ENCODE measurements around the gene CACNA2D4.

CACNA2D4 gene

DNA sequence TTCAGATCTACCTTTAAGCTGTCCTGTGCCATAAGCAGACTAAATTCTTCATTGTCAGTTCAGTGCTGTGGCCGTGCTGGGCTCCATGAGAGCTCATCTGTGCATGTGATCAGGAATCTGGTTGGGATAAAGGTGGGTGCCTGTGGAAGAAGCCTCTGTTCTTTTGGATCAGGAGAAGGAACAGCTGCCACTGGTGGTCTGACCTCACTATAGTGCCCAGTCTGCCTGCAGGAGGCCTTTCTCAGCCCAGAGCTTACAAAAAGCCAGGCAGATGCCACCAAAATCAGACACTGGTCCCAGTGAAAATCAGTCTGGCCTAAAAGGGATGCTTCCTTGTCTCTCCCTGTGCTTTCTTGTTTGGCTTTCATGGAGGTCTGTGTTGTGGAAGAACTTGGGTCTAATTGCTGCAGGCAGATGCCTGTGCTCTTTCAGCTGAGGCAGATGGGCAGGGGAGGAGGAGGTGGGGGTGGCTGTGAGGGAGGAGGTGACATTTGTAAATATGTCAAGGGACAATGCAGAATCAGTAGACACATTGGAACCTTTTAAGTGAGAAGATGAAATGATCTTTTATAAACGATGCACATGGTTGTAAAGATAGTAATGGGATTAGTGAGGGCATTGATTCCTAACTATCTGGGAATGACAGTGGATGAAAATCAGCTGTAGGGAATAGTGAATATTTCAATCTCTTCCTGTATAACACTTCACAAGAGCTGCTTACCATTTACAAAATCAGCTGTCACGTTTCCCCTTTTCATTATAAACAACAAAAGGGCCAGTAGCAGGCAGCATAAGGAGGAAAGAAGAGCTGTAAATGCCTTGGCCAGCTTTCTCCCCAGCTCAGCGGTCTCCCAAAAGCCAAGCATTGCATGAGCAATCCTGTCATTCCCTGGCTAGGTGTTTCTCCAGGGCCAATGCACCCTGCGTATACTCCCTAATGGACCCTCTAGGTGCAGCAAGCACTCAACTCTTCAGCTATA lies 44.6 kb downstream of the CACNA2D4 start:
- H3K4me3 ChIP-seq (ENCODE audit: low read depth in 1 of 2, low read length in 2 of 2), result no peak overlapping the region
- H3K9me3 ChIP-seq (ENCODE audit: control insufficient read depth in 1 of 2, low read length in 2 of 2), result peaks cover 6 to 7% of the 10 kb centered on the region in 2 donors
- no peaks in the 10 kb centered on the region for H3K4me1 ChIP-seq (ENCODE audit: control insufficient read depth in 1 of 2, insufficient read depth in 2 of 2, low read length in 2 of 2)
- no peak overlapping the region for H3K27ac ChIP-seq (ENCODE audit: low read length)
- no peaks in the 10 kb centered on the region for H3K36me3 ChIP-seq (ENCODE audit: control insufficient read depth in 1 of 2, insufficient read depth in 2 of 2, low read length in 2 of 2)
- no peaks in the 10 kb centered on the region for H3K27me3 ChIP-seq (ENCODE audit: low read depth, low read length)

DNA sequence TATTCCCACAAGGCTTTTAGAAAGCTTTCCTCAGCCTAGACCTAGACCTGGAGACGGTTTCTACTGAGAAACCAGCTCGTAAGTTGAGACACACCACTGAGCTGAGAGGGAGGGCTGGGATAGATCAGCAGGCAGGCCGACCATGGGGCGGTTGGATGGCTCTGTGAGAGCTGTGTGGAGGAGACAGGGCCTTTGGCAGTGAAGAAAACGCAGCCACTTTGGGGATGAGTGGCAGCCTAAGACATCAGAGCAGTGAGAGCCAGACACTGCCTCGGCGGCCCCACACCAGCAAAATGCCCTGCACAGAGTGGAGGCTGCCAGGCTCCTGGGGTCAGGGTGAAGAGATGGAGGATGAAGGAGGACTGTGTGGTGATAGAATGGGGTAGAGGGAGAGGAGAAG lies 46.0 kb downstream of the CACNA2D4 start:
- Histone ChIP-seq H3K27ac (ENCODE audit: low read length) (no peak overlapping the region), H3K9me3 (ENCODE audit: control insufficient read depth in 1 of 2, low read length in 2 of 2) (peaks cover 8 to 11% of the 10 kb centered on the region in 2 donors), H3K4me3 (ENCODE audit: low read depth in 1 of 2, low read length in 2 of 2) (no peak overlapping the region), H3K4me1 (ENCODE audit: control insufficient read depth in 1 of 2, insufficient read depth in 2 of 2, low read length in 2 of 2) (no peaks in the 10 kb centered on the region), H3K36me3 (ENCODE audit: control insufficient read depth in 1 of 2, insufficient read depth in 2 of 2, low read length in 2 of 2) (no peaks in the 10 kb centered on the region), H3K27me3 (ENCODE audit: low read depth, low read length) (no peaks in the 10 kb centered on the region)

DNA sequence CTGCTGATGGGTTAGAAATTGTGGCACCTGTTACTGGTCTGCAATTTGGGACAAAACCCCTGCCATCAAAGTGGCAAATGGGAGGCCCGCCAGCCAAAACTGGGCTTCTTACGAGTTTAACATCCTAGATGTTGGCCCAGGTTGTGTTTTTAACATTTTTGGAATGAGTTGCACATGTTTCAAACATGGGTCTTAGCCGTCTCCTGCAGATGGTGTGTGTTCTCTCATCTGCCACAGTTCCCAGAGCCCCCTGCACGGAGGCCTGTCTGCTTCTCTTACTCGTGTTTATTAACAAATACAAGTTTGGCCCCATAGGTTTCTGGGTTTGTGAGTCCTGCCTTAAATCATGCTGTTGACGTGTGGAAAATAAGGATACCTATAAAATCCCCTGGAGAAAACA lies 46.5 kb downstream of the CACNA2D4 start:
- no peaks in the 10 kb centered on the region for H3K4me1 ChIP-seq (ENCODE audit: control insufficient read depth in 1 of 2, insufficient read depth in 2 of 2, low read length in 2 of 2)
- no peak overlapping the region for H3K4me3 ChIP-seq (ENCODE audit: low read depth in 1 of 2, low read length in 2 of 2)
- no peak overlapping the region for H3K27ac ChIP-seq (ENCODE audit: low read length)
- H3K36me3 ChIP-seq (ENCODE audit: control insufficient read depth in 1 of 2, insufficient read depth in 2 of 2, low read length in 2 of 2), result no peaks in the 10 kb centered on the region
- H3K9me3 ChIP-seq (ENCODE audit: control insufficient read depth in 1 of 2, low read length in 2 of 2), result peaks cover 8 to 11% of the 10 kb centered on the region in 2 donors
- H3K27me3 ChIP-seq (ENCODE audit: low read depth, low read length), result no peaks in the 10 kb centered on the region

DNA sequence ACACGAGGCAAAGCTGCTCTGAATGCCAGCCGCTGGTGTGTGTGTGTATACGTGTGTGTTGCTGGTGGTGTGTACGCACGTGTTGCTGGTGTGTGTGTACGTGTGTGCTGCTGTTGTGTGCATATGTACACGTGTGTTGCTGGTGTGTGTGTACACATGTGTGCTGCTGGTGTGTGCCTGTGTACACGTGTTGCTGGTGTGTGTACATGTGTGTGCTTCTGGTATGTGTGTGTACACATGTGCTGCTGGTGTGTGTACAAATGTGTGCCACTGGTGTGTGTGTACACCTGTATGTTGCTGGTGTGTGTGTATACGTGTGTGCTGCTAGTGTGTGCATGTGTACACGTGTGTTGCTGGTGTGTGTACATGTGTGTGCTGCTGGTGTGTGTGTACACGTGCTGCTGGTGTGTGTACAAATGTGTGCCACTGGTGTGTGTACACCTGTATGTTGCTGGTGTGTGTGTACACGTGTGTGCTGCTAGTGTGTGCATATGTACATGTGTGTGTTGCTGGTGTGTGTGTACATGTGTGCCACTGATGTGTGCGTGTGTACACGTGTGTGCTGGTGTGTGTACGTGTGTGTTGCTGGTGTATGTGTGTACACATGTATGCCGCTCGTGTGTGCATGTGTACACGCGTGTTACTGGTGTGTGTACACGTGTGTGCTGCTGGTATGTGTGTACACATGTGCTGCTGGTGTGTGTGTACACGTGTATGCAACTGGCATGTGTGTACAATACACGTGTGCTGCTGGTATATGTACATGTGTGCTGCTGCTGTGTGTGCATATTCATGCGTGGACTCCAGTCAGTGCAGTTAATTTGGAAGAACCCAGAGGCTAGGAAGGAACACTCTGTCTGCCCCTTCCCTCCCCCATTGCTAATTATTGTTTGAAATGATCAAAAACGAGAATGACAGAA lies 47.2 kb downstream of the CACNA2D4 start:
- Histone ChIP-seq H3K27ac (ENCODE audit: low read length) (no peak overlapping the region), H3K36me3 (ENCODE audit: control insufficient read depth in 1 of 2, insufficient read depth in 2 of 2, low read length in 2 of 2) (no peaks in the 10 kb centered on the region), H3K27me3 (ENCODE audit: low read depth, low read length) (no peaks in the 10 kb centered on the region), H3K9me3 (ENCODE audit: control insufficient read depth in 1 of 2, low read length in 2 of 2) (peaks cover 8 to 11% of the 10 kb centered on the region in 2 donors), H3K4me1 (ENCODE audit: control insufficient read depth in 1 of 2, insufficient read depth in 2 of 2, low read length in 2 of 2) (no peaks in the 10 kb centered on the region), H3K4me3 (ENCODE audit: low read depth in 1 of 2, low read length in 2 of 2) (no peak overlapping the region)

DNA sequence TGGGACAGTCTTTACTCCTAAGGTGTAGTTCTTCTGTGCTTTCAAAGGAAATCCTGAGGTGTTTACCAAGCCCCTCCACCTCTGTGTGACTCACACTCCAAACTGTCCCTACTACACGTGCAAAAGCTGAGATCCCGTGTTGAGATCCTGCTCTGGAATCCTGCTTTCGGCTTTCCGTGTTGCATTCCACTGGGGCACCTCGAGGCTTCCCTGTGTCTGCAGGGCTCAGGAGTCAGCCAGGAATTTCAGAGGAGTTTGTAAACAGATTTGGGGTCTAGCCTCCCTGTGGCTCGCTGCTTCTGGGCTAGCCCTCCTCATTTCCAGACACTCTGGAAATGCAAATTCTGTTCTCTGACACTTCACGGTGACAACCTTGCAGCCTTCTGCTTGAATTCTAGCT lies 48.4 kb downstream of the CACNA2D4 start:
- peaks cover 2% of the 10 kb centered on the region for H3K27me3 ChIP-seq (ENCODE audit: low read depth, low read length)
- no peak overlapping the region for H3K4me3 ChIP-seq (ENCODE audit: low read depth in 1 of 2, low read length in 2 of 2)
- H3K27ac ChIP-seq (ENCODE audit: low read length), result no peak overlapping the region
- H3K4me1 ChIP-seq (ENCODE audit: control insufficient read depth in 1 of 2, insufficient read depth in 2 of 2, low read length in 2 of 2), result no peaks in the 10 kb centered on the region
- no peaks in the 10 kb centered on the region for H3K36me3 ChIP-seq (ENCODE audit: control insufficient read depth in 1 of 2, insufficient read depth in 2 of 2, low read length in 2 of 2)
- peaks cover 8 to 11% of the 10 kb centered on the region in 2 donors for H3K9me3 ChIP-seq (ENCODE audit: control insufficient read depth in 1 of 2, low read length in 2 of 2)

DNA sequence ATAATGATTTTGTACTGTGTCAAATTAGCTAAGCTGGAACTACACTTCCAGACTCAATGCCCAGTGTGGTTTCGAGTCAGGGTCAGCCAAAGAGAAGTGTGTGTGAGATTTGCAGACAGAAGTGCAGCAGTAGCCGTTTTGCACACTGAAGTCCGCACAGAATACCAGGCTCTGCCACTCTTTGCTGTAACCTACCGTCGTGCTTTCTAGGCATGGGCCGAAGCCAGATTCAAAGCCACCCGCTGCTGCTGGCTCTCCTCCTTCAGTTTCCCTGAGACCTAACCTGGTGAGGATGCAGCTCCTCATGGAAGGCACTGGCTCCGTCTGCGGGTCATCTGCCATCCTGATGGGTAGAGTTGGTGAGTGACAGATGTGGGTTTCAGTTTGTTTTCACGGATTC lies 49.3 kb downstream of the CACNA2D4 start:
- H3K36me3 ChIP-seq (ENCODE audit: control insufficient read depth in 1 of 2, insufficient read depth in 2 of 2, low read length in 2 of 2), result no peaks in the 10 kb centered on the region
- H3K4me1 ChIP-seq (ENCODE audit: control insufficient read depth in 1 of 2, insufficient read depth in 2 of 2, low read length in 2 of 2), result no peaks in the 10 kb centered on the region
- no peak overlapping the region for H3K27ac ChIP-seq (ENCODE audit: low read length)
- H3K9me3 ChIP-seq (ENCODE audit: control insufficient read depth in 1 of 2, low read length in 2 of 2), result peaks cover 8 to 11% of the 10 kb centered on the region in 2 donors
- peaks cover 11% of the 10 kb centered on the region for H3K27me3 ChIP-seq (ENCODE audit: low read depth, low read length)
- no peak overlapping the region for H3K4me3 ChIP-seq (ENCODE audit: low read depth in 1 of 2, low read length in 2 of 2)

DNA sequence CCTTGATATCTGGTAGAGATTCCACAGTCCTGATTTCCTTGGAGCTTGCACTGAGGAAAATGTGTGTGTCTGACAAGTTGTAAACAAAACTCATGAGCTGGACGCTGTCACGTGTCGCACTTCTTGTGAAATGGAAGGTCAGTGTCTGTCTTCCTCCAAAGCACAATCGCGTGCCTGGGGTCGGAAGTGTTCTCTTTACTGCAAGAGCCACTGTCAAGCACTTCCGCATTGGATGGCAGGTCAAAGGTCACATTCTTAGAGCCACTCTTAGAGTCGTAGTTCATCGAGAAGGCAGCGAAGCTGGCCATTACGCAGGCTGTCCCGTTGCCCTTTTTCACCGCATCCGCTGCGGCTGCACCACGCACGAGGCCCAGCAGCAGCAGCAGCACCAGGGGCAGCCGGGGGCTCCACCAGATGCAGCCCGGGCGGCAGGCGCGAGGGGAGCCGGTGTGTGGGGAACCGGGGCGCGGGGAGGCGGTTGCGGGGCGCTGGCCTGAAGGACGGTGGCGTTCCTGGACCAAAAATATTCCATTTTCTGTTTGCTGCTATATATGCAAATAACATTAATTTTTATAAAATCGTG lies 53.1 kb downstream of the CACNA2D4 start:
- no peak overlapping the region for H3K4me3 ChIP-seq (ENCODE audit: low read depth in 1 of 2, low read length in 2 of 2)
- H3K36me3 ChIP-seq (ENCODE audit: control insufficient read depth in 1 of 2, insufficient read depth in 2 of 2, low read length in 2 of 2), result no peaks in the 10 kb centered on the region
- H3K9me3 ChIP-seq (ENCODE audit: control insufficient read depth in 1 of 2, low read length in 2 of 2), result peaks cover 8 to 11% of the 10 kb centered on the region in 2 donors
- H3K4me1 ChIP-seq (ENCODE audit: control insufficient read depth in 1 of 2, insufficient read depth in 2 of 2, low read length in 2 of 2), result no peaks in the 10 kb centered on the region
- H3K27me3 ChIP-seq (ENCODE audit: low read depth, low read length), result peaks cover 11% of the 10 kb centered on the region
- H3K27ac ChIP-seq (ENCODE audit: low read length), result no peak overlapping the region

DNA sequence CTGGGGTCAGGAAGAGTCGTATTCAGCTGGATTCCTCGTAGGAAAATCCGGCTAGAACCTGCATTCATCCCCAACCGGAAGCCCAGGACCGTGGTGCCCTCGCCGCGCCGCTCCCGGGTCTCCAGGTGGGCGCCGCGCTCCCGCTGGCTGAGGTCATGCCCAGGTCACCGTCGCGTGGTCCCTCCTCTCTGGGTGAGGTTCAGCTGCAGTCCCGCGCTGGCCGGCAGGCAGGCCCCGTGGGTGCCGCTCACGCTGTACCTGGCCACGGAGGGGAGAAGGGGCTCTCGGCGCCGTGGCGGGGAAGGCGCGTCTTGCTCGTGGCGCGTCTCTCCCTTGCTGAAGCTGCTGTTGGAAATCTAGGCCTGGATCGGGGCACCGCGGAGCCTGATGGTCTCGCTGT lies 53.6 kb downstream of the CACNA2D4 start:
- no peak overlapping the region for H3K27ac ChIP-seq (ENCODE audit: low read length)
- H3K9me3 ChIP-seq (ENCODE audit: control insufficient read depth in 1 of 2, low read length in 2 of 2), result peaks cover 8 to 11% of the 10 kb centered on the region in 2 donors
- H3K36me3 ChIP-seq (ENCODE audit: control insufficient read depth in 1 of 2, insufficient read depth in 2 of 2, low read length in 2 of 2), result no peaks in the 10 kb centered on the region
- no peaks in the 10 kb centered on the region for H3K4me1 ChIP-seq (ENCODE audit: control insufficient read depth in 1 of 2, insufficient read depth in 2 of 2, low read length in 2 of 2)
- peaks cover 11% of the 10 kb centered on the region for H3K27me3 ChIP-seq (ENCODE audit: low read depth, low read length)
- no peak overlapping the region for H3K4me3 ChIP-seq (ENCODE audit: low read depth in 1 of 2, low read length in 2 of 2)

DNA sequence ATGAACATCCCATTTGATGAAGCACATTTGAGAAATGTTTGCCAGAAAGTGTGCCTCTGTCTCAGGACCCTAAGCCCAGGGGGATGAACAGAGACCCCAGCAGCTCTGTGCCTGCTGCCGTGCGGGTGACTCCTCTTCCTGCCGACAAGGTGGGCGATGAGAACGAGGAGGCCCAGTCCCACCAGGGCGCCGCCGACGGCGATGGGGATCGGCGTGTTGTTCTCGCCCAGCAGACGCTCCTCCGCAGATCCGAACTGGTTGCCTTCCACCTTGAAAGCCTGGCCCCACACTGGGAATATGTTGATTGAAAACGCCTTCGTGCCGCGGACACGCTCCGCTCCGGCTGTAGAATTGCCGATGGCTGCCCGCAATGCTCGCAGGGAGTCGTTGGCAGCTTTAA lies 54.0 kb downstream of the CACNA2D4 start:
- Histone ChIP-seq H3K36me3 (ENCODE audit: control insufficient read depth in 1 of 2, insufficient read depth in 2 of 2, low read length in 2 of 2) (no peaks in the 10 kb centered on the region), H3K4me3 (ENCODE audit: low read depth in 1 of 2, low read length in 2 of 2) (no peak overlapping the region), H3K27me3 (ENCODE audit: low read depth, low read length) (peaks cover 11% of the 10 kb centered on the region), H3K9me3 (ENCODE audit: control insufficient read depth in 1 of 2, low read length in 2 of 2) (peaks cover 7% of the 10 kb centered on the region in 2 donors), H3K27ac (ENCODE audit: low read length) (no peak overlapping the region), H3K4me1 (ENCODE audit: control insufficient read depth in 1 of 2, insufficient read depth in 2 of 2, low read length in 2 of 2) (no peaks in the 10 kb centered on the region)

DNA sequence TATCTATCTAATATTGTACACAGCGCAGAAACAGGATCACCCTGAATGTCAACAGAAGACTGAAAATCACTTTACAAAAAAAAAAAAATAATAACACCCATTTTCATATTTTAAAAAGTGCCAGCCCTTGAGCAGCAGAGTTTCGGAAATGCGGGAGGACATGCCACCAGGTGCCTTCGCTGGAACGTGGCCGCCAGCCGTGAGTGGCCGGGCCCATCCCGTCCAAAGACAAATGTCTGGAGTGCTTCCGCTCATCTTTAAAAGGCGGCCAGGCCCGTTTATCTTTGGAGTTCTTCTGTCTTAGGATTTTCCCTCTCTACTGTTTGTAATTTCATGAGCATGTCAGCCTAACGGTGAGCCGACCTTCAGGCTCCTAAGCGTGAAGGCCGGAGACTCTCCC lies 54.6 kb downstream of the CACNA2D4 start:
- Histone ChIP-seq H3K4me3 (ENCODE audit: low read depth in 1 of 2, low read length in 2 of 2) (no peak overlapping the region), H3K4me1 (ENCODE audit: control insufficient read depth in 1 of 2, insufficient read depth in 2 of 2, low read length in 2 of 2) (no peaks in the 10 kb centered on the region), H3K9me3 (ENCODE audit: control insufficient read depth in 1 of 2, low read length in 2 of 2) (peaks cover under 1 to 5% of the 10 kb centered on the region in 2 donors), H3K27me3 (ENCODE audit: low read depth, low read length) (peaks cover 11% of the 10 kb centered on the region), H3K36me3 (ENCODE audit: control insufficient read depth in 1 of 2, insufficient read depth in 2 of 2, low read length in 2 of 2) (no peaks in the 10 kb centered on the region), H3K27ac (ENCODE audit: low read length) (no peak overlapping the region)

DNA sequence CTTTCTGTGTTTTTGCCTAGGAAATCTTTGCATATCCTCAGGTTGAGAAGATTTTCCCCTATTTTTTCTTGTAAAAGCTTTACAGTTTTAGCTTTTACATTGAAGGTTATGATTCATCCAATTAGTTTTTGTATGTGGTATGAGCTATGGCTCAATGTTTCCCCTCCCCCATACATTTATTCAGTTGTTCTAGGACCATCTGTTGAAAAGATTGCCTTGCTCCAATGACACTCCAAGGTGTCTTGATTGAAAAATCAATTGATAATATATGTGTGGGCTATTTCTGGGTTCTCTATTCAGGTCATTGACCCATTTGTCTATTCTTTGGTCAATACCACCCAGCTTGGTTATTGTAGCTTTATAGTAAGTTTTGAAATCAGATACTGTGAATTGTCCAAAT lies 55.5 kb downstream of the CACNA2D4 start:
- Histone ChIP-seq H3K27ac (ENCODE audit: low read length) (no peak overlapping the region), H3K9me3 (ENCODE audit: control insufficient read depth in 1 of 2, low read length in 2 of 2) (no peaks in the 10 kb centered on the region), H3K27me3 (ENCODE audit: low read depth, low read length) (peaks cover 11% of the 10 kb centered on the region), H3K4me1 (ENCODE audit: control insufficient read depth in 1 of 2, insufficient read depth in 2 of 2, low read length in 2 of 2) (no peaks in the 10 kb centered on the region), H3K36me3 (ENCODE audit: control insufficient read depth in 1 of 2, insufficient read depth in 2 of 2, low read length in 2 of 2) (no peaks in the 10 kb centered on the region), H3K4me3 (ENCODE audit: low read depth in 1 of 2, low read length in 2 of 2) (no peak overlapping the region)
